MM.1S (cell line): ENCODE results near the gene C19orf73.
"Not testable (repeated sequence)": the region's sequence is repeated elsewhere in the genome, so short reads cannot be mapped to it uniquely, and the experiment has no call there.

Experiments
- DNase-seq: peaks from one replicate; pipeline ENCODE4 v3.0.0-alpha.2; 2015
- H2AFZ ChIP-seq: fragments of 300-600 bp; sonication (generic); 2 replicates; pipeline ENCODE4 v1.6.0; 2016; ENCODE audit warnings: antibody characterized with exemption, low read length
- H3F3A ChIP-seq: fragments of 300-600 bp; sonication (generic); 2 replicates; pipeline ENCODE4 v1.6.1; 2016; ENCODE audit warnings: mild to moderate bottlenecking, antibody characterized with exemption, low read length, moderate library complexity, mixed read lengths; ENCODE audit not compliant: insufficient read depth
- H3K27ac ChIP-seq: fragments of 300-600 bp; sonication (generic); 2 replicates; pipeline ENCODE4 v1.5.1; 2016; ENCODE audit warnings: mild to moderate bottlenecking, low read length
- H3K27me3 ChIP-seq: fragments of 300-600 bp; sonication (generic); replicated peaks from 2 replicates; pipeline ENCODE4 v1.6.0; 2016; ENCODE audit warnings: low read length; ENCODE audit not compliant: insufficient read depth
- H3K36me3 ChIP-seq: fragments of 300-600 bp; sonication (generic); replicated peaks from 2 replicates; pipeline ENCODE4 v1.6.1; 2016; ENCODE audit warnings: mild to moderate bottlenecking, low read length, mixed read lengths; ENCODE audit not compliant: insufficient read depth
- H3K4me1 ChIP-seq: fragments of 300-600 bp; sonication (generic); 2 replicates; pipeline ENCODE4 v1.6.1; 2016; ENCODE audit warnings: low read length, mixed read lengths
- H3K4me2 ChIP-seq: fragments of 300-600 bp; sonication (generic); 2 replicates; pipeline ENCODE4 v1.6.0; 2016; ENCODE audit warnings: low read depth, low read length
- H3K4me3 ChIP-seq: fragments of 300-600 bp; sonication (generic); 2 replicates; pipeline ENCODE4 v1.5.1; 2016; ENCODE audit warnings: low read length, mixed read lengths
- H3K79me2 ChIP-seq: fragments of 300-600 bp; sonication (generic); 2 replicates; pipeline ENCODE4 v1.6.1; 2016; ENCODE audit warnings: mixed run types, low read length, mixed read lengths
- H3K9ac ChIP-seq: fragments of 300-600 bp; sonication (generic); 2 replicates; pipeline ENCODE4 v1.6.1; 2016; ENCODE audit warnings: low read length, mixed read lengths
- H3K9me2 ChIP-seq: fragments of 300-600 bp; sonication (generic); replicated peaks from 2 replicates; pipeline ENCODE4 v1.6.1; 2016; ENCODE audit warnings: mild to moderate bottlenecking, low read length, mixed read lengths; ENCODE audit not compliant: insufficient read depth
- H3K9me3 ChIP-seq: fragments of 300-600 bp; sonication (generic); replicated peaks from 2 replicates; pipeline ENCODE4 v1.6.1; 2016; ENCODE audit warnings: mild to moderate bottlenecking, low read length, mixed read lengths; ENCODE audit not compliant: insufficient read depth
- H4K20me1 ChIP-seq: fragments of 300-600 bp; sonication (generic); 2 replicates; pipeline ENCODE4 v1.6.1; 2016; ENCODE audit warnings: mild to moderate bottlenecking, low read length, moderate library complexity, mixed read lengths; ENCODE audit not compliant: insufficient read depth
- EZH2 ChIP-seq: fragments of 300-600 bp; sonication (generic); optimal IDR thresholded peaks from 2 replicates; pipeline ENCODE3; 2017; ENCODE audit warnings: low read depth, mild to moderate bottlenecking, antibody characterized with exemption, low read length, mixed read lengths
- EZH2phosphoT487 ChIP-seq: fragments of 300-600 bp; sonication (generic); IDR thresholded peaks from 2 replicates; pipeline ENCODE4 v1.6.1; 2018; ENCODE audit warnings: antibody characterized with exemption, low read length
- TF ChIP-seq, protein P1 (sequence below): fragments of 300-600 bp; sonication (generic); IDR thresholded peaks from 2 replicates; pipeline ENCODE4 v1.5.1; 2016; ENCODE audit warnings: antibody characterized with exemption, low read length, mixed read lengths

The C19orf73 gene

DNA sequence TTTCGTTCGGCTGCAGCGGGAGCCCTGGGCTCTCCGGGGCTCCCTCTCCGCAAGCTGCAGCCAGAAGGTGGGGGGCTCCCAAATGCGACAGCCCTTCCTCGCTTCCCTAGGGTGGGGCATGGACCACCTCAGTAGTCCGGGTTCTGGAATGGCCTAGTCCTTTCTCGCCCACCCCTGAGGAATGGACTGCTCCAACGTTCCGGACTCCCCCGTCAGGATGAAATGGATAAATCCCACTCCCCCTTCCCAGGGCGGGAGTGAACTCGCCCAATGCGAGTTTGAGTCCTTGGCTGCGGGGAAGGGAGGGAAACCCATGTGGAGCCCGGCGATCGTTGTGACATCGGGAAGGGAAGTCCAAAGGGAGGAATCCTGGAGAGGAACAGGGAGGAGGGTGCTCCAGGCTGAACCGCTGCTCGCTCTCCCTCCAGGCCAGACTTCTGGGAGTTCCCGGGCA is 30.7 kb upstream of the C19orf73 start:
- DNase-seq = peak; percentile 19
- Histone ChIP-seq H3K27me3 (peaks cover 63% of the 10 kb centered on the region), H4K20me1 (no peaks in the 10 kb centered on the region), H3K27ac (no peak overlapping the region), H3K79me2 (no peaks in the 10 kb centered on the region), H3K9me2 (no peaks in the 10 kb centered on the region), H3K4me3 (peak overlapping the region; percentile 69), H2AFZ (peak overlapping the region; percentile 81), H3K36me3 (no peaks in the 10 kb centered on the region), H3F3A (no peaks in the 10 kb centered on the region), H3K9me3 (no peaks in the 10 kb centered on the region), H3K4me1 (peaks cover 11% of the 10 kb centered on the region; the same call in 1 of the 2 replicates), H3K9ac (peak overlapping the region; percentile 46; the same call in 1 of the 2 replicates), H3K4me2 (peak overlapping the region; percentile 99)
- TF ChIP-seq, protein P1, sequence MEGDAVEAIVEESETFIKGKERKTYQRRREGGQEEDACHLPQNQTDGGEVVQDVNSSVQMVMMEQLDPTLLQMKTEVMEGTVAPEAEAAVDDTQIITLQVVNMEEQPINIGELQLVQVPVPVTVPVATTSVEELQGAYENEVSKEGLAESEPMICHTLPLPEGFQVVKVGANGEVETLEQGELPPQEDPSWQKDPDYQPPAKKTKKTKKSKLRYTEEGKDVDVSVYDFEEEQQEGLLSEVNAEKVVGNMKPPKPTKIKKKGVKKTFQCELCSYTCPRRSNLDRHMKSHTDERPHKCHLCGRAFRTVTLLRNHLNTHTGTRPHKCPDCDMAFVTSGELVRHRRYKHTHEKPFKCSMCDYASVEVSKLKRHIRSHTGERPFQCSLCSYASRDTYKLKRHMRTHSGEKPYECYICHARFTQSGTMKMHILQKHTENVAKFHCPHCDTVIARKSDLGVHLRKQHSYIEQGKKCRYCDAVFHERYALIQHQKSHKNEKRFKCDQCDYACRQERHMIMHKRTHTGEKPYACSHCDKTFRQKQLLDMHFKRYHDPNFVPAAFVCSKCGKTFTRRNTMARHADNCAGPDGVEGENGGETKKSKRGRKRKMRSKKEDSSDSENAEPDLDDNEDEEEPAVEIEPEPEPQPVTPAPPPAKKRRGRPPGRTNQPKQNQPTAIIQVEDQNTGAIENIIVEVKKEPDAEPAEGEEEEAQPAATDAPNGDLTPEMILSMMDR = no peak
- TF ChIP-seq EZH2 (no peak), EZH2phosphoT487 (no peak)

DNA sequence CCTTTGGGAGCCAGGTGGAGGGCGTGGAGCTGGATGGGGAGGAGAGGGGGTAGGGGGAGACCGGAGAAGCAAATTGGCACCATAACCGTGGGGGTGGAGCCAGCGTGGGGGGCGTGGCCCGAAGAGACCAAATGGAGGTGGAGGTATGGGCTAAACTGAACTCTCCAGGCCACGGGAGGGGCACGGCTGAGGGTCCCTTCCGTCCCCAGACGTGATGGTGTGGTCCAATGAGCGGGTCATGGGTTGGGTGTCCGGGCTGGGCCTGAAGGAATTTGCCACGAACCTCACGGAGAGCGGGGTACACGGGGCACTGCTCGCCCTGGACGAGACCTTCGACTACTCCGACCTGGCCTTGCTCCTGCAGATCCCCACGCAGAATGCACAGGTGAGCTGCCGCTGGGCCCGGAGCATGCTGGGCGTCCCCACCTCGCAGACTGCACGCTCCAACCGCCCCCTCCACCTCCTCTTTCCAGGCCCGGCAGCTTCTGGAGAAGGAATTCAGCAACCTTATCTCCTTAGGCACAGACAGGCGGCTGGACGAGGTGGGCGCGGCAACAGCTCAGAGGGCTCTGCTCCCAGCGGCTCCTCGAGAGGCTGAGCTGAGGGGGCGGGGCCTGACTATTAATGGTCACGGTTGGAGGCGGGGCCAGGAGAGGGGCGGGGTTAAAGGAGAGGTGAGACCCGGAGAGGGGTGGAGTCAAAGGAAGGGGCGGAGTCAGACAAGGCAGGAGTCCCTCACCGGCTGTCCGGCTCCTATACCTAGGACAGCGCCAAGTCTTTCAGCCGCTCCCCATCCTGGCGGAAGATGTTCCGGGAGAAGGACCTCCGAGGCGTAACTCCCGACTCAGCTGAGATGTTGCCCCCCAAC is 30.1 kb upstream of the C19orf73 start:
- H3K4me2 ChIP-seq = peak overlapping the region; percentile 99
- H4K20me1 ChIP-seq = no peaks in the 10 kb centered on the region
- peak overlapping the region; percentile 69 for H3K4me3 ChIP-seq

DNA sequence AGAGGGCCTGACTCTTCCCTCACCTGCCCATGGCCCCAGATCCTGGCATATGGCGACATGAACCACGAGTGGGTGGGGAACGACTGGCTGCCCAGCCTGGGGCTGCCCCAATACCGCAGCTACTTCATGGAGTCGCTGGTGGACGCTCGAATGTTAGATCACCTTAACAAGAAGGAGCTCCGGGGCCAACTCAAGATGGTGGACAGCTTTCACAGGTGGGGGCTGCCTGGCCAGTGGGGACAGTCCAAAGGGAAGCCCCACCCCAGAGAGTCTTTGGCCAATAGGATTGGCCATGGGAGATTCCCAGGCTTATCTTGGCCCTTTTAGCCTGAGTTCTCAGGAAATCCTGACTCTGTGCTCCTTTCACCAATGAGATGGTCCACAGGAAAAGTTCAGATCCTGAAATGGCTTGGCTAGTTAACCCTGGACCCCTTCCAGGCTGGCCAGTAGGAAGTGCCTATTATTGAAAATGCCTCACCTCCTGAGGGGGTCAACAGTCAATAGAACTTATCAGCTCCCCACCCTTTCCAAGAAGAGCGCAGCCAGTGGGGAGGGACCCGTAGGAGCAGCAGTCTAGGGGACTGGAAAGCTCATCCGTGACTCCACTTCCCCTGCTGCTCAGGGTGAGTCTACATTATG is 29.2 kb upstream of the C19orf73 start:
- Histone ChIP-seq H3K27me3 (peaks cover 53% of the 10 kb centered on the region), H3K4me2 (no peak overlapping the region), H3K4me3 (no peak overlapping the region)

More for the DNA sequence above, 30.1 kb upstream of the C19orf73 start:
- Histone ChIP-seq H3K79me2 (no peaks in the 10 kb centered on the region), H3K9me2 (no peaks in the 10 kb centered on the region), H3F3A (no peaks in the 10 kb centered on the region), H3K36me3 (no peaks in the 10 kb centered on the region), H3K27me3 (peaks cover 60% of the 10 kb centered on the region), H3K27ac (no peak overlapping the region), H3K4me1 (peaks cover 11% of the 10 kb centered on the region; the same call in 1 of the 2 replicates), H3K9ac (no peak overlapping the region), H2AFZ (peak overlapping the region; percentile 81), H3K9me3 (no peaks in the 10 kb centered on the region)
- TF ChIP-seq EZH2phosphoT487 (no peak), EZH2 (no peak)
- TF ChIP-seq, protein P1 = no peak
- DNase-seq = peak; percentile 92

GRCh38 chr19:49146408-49146770 is 27.4 kb upstream of the C19orf73 start:
- H3K4me2 ChIP-seq = peak overlapping the region; percentile 27; the same call in 1 of the 2 replicates

More for the DNA sequence above, 29.2 kb upstream of the C19orf73 start:
- no peaks in the 10 kb centered on the region for H3K9me3 ChIP-seq
- no peak overlapping the region for H2AFZ ChIP-seq
- H4K20me1 ChIP-seq = no peaks in the 10 kb centered on the region
- no peak overlapping the region for H3K9ac ChIP-seq
- no peak overlapping the region for H3K27ac ChIP-seq
- no peaks in the 10 kb centered on the region for H3K79me2 ChIP-seq
- TF ChIP-seq, protein P1 = no peak
- TF ChIP-seq EZH2 (no peak), EZH2phosphoT487 (no peak)
- H3F3A ChIP-seq = no peaks in the 10 kb centered on the region
- H3K36me3 ChIP-seq = no peaks in the 10 kb centered on the region
- peaks cover 11% of the 10 kb centered on the region; the same call in 1 of the 2 replicates for H3K4me1 ChIP-seq
- H3K9me2 ChIP-seq = no peaks in the 10 kb centered on the region
- no peak for DNase-seq

More at GRCh38 chr19:49146408-49146770, 27.4 kb upstream of the C19orf73 start:
- H2AFZ ChIP-seq, H3K4me3 ChIP-seq, H3K27ac ChIP-seq, H3K36me3 ChIP-seq, H4K20me1 ChIP-seq, H3K9me2 ChIP-seq, H3K9ac ChIP-seq, DNase-seq, H3K9me3 ChIP-seq, H3F3A ChIP-seq, H3K79me2 ChIP-seq: not testable (repeated sequence)
- Histone ChIP-seq H3K4me1 (peaks cover 11% of the 10 kb centered on the region; the same call in 1 of the 2 replicates), H3K27me3 (peaks cover 50% of the 10 kb centered on the region)
